Trophoblast cell (in vitro differentiated cells and primary cell): ENCODE results near the gene A3GALT2.

Experiments
- DNase-seq, 2 donors: peaks; one replicate each; pipeline ENCODE4 v3.0.0-alpha.2; 2016
- H2AFZ ChIP-seq: 2 replicates; pipeline ENCODE4 v1.6.1; 2013; ENCODE audit warnings: low read length, moderate library complexity, mild to moderate bottlenecking; ENCODE audit not compliant: insufficient read depth, poor library complexity
- H2AK5ac ChIP-seq: 2 replicates; pipeline ENCODE4 v1.6.1; 2013; ENCODE audit warnings: mild to moderate bottlenecking, low read length
- H2BK120ac ChIP-seq: 2 replicates; pipeline ENCODE4 v1.6.1; 2013; ENCODE audit warnings: low read length, mild to moderate bottlenecking, moderate library complexity; ENCODE audit not compliant: insufficient read depth, poor library complexity
- H2BK12ac ChIP-seq: 2 replicates; pipeline ENCODE4 v1.6.1; 2013; ENCODE audit warnings: mild to moderate bottlenecking, low read length, moderate library complexity
- H2BK5ac ChIP-seq: 2 replicates; pipeline ENCODE4 v1.6.1; 2013; ENCODE audit warnings: low read length, low read depth, moderate library complexity, mild to moderate bottlenecking; ENCODE audit not compliant: poor library complexity
- H3K14ac ChIP-seq: 2 replicates; pipeline ENCODE4 v1.6.1; 2013; ENCODE audit warnings: mild to moderate bottlenecking, low read length
- H3K18ac ChIP-seq: 2 replicates; pipeline ENCODE4 v1.6.1; 2013; ENCODE audit warnings: mild to moderate bottlenecking, low read length
- H3K23ac ChIP-seq: 2 replicates; pipeline ENCODE4 v1.6.1; 2013; ENCODE audit warnings: low read length
- H3K27ac ChIP-seq: 2 replicates; pipeline ENCODE4 v1.5.1; 2013; ENCODE audit warnings: low read depth, mild to moderate bottlenecking, inconsistent platforms, low read length, moderate library complexity
- H3K27me3 ChIP-seq: 2 replicates; pipeline ENCODE4 v1.6.1; 2013; ENCODE audit warnings: inconsistent platforms, mild to moderate bottlenecking, low read length, moderate library complexity; ENCODE audit not compliant: insufficient read depth
- H3K36me3 ChIP-seq, 2 experiments: 1 replicate in 1 of 2; 2 replicates in 1 of 2; pipeline ENCODE4 v1.6.1; 2013; ENCODE audit warnings: low read length in 2 of 2, mild to moderate bottlenecking in 2 of 2, moderate library complexity in 1 of 2; ENCODE audit not compliant: insufficient read depth in 2 of 2, control insufficient read depth in 1 of 2
- H3K4ac ChIP-seq: 2 replicates; pipeline ENCODE4 v1.6.1; 2013; ENCODE audit warnings: low read depth, mild to moderate bottlenecking, low read length, moderate library complexity
- H3K4me1 ChIP-seq, 2 experiments: 1 replicate in 1 of 2; 2 replicates in 1 of 2; pipeline ENCODE4 v1.6.1; 2013; ENCODE audit warnings: low read length in 2 of 2, mild to moderate bottlenecking in 2 of 2, moderate library complexity in 1 of 2; ENCODE audit not compliant: insufficient read depth in 2 of 2, control insufficient read depth in 1 of 2
- H3K4me2 ChIP-seq: 2 replicates; pipeline ENCODE4 v1.6.1; 2013; ENCODE audit warnings: inconsistent platforms, mild to moderate bottlenecking, low read length, moderate library complexity
- H3K4me3 ChIP-seq: 2 replicates; pipeline ENCODE4 v1.5.1; 2013; ENCODE audit warnings: mild to moderate bottlenecking, low read depth, low read length, inconsistent platforms
- H3K79me1 ChIP-seq: one replicate; pipeline ENCODE4 v1.6.1; 2013; ENCODE audit warnings: low read length
- H3K79me2 ChIP-seq: 2 replicates; pipeline ENCODE4 v1.6.1; 2013; ENCODE audit warnings: low read length, mild to moderate bottlenecking; ENCODE audit not compliant: control insufficient read depth, insufficient read depth, poor library complexity
- H3K9ac ChIP-seq: 2 replicates; pipeline ENCODE4 v1.6.1; 2013; ENCODE audit warnings: mild to moderate bottlenecking, low read length
- H3K9me3 ChIP-seq: 2 replicates; pipeline ENCODE4 v1.6.1; 2013; ENCODE audit warnings: low read depth, mild to moderate bottlenecking, control low read depth, inconsistent platforms, low read length; ENCODE audit not compliant: insufficient read depth
- H4K12ac ChIP-seq: 2 replicates; pipeline ENCODE4 v1.6.1; 2013; ENCODE audit warnings: low read depth, mild to moderate bottlenecking, low read length, moderate library complexity
- H4K8ac ChIP-seq: 2 replicates; pipeline ENCODE4 v1.6.1; 2013; ENCODE audit warnings: low read depth, mild to moderate bottlenecking, low read length, moderate library complexity
- H4K91ac ChIP-seq: one replicate; pipeline ENCODE4 v1.6.1; 2013; ENCODE audit warnings: low read depth, mild to moderate bottlenecking, low read length, moderate library complexity
- WGBS: extraction: QIAGEN DNeasy Blood & Tissue Kit; methylation state at CpG from one replicate; pipeline ENCODE4 v1.1.7; 2013; ENCODE audit warnings: missing lambda C conversion rate; ENCODE audit not compliant: insufficient read length, insufficient coverage; ENCODE audit errors: extremely low coverage; 5-methylcytosine and 5-hydroxymethylcytosine counted together

The A3GALT2 gene

GRCh38 chr1:33324677-33325575 is 4.0 kb upstream of the A3GALT2 start:
- Histone ChIP-seq H3K9me3 (peaks cover 3% of the 10 kb centered on the region), H4K8ac (no peak overlapping the region), H3K14ac (no peak overlapping the region), H4K12ac (no peak overlapping the region), H2BK12ac (no peak overlapping the region), H3K36me3 (peaks cover 52 to 70% of the 10 kb centered on the region in 2 experiments), H2AFZ (no peak overlapping the region), H2BK120ac (no peak overlapping the region), H3K79me1 (no peaks in the 10 kb centered on the region), H3K4ac (no peak overlapping the region), H3K23ac (no peak overlapping the region), H3K27ac (no peak overlapping the region), H3K9ac (no peak overlapping the region), H3K4me3 (no peak overlapping the region), H4K91ac (no peak overlapping the region), H2BK5ac (no peak overlapping the region), H3K79me2 (no peaks in the 10 kb centered on the region), H3K4me1 (no peaks in the 10 kb centered on the region), H2AK5ac (no peak overlapping the region), H3K27me3 (no peaks in the 10 kb centered on the region), H3K4me2 (no peak overlapping the region), H3K18ac (no peak overlapping the region)
- no peak for DNase-seq
- WGBS, result no CpG with 5 or more reads among the region's 22 CpGs

GRCh38 chr1:33323663-33324477 is 3.0 kb upstream of the A3GALT2 start:
- Histone ChIP-seq H3K9me3 (no peaks in the 10 kb centered on the region), H3K18ac (no peak overlapping the region), H3K4me3 (no peak overlapping the region), H3K79me2 (no peaks in the 10 kb centered on the region), H3K14ac (no peak overlapping the region), H3K27ac (no peak overlapping the region), H2AFZ (no peak overlapping the region), H2BK12ac (no peak overlapping the region), H2AK5ac (no peak overlapping the region), H3K79me1 (no peaks in the 10 kb centered on the region), H3K9ac (no peak overlapping the region), H3K4me2 (no peak overlapping the region), H2BK5ac (no peak overlapping the region), H2BK120ac (no peak overlapping the region), H3K27me3 (no peaks in the 10 kb centered on the region), H4K8ac (no peak overlapping the region), H4K91ac (no peak overlapping the region), H4K12ac (no peak overlapping the region), H3K23ac (no peak overlapping the region), H3K36me3 (peaks cover 46 to 61% of the 10 kb centered on the region in 2 experiments), H3K4ac (no peak overlapping the region), H3K4me1 (no peaks in the 10 kb centered on the region)
- WGBS, result no CpG with 5 or more reads among the region's 14 CpGs
- DNase-seq, result no peak

GRCh38 chr1:33322870-33323585 is 2.1 kb upstream of the A3GALT2 start:
- no peak overlapping the region for H4K12ac ChIP-seq
- no peak overlapping the region for H2BK12ac ChIP-seq
- no peak overlapping the region for H2AK5ac ChIP-seq
- H3K9me3 ChIP-seq, result no peaks in the 10 kb centered on the region
- H3K4me3 ChIP-seq, result no peak overlapping the region
- no peak overlapping the region for H4K91ac ChIP-seq
- H3K23ac ChIP-seq, result no peak overlapping the region
- no peaks in the 10 kb centered on the region for H3K79me1 ChIP-seq
- no peak overlapping the region for H2BK120ac ChIP-seq
- H3K14ac ChIP-seq, result no peak overlapping the region
- H3K27me3 ChIP-seq, result no peaks in the 10 kb centered on the region
- peaks cover 42 to 52% of the 10 kb centered on the region in 2 experiments for H3K36me3 ChIP-seq
- DNase-seq, result no peak
- no peak overlapping the region for H3K9ac ChIP-seq
- H3K4ac ChIP-seq, result no peak overlapping the region
- no CpG with 5 or more reads among the region's 10 CpGs for WGBS
- H2BK5ac ChIP-seq, result no peak overlapping the region
- no peak overlapping the region for H3K27ac ChIP-seq
- no peaks in the 10 kb centered on the region for H3K4me1 ChIP-seq
- H3K79me2 ChIP-seq, result no peaks in the 10 kb centered on the region
- H4K8ac ChIP-seq, result no peak overlapping the region
- H3K4me2 ChIP-seq, result no peak overlapping the region
- H3K18ac ChIP-seq, result no peak overlapping the region
- no peak overlapping the region for H2AFZ ChIP-seq

- no peaks in the 10 kb centered on the region for H3K9me3 ChIP-seq
- H3K79me1 ChIP-seq, result no peaks in the 10 kb centered on the region
- no peak overlapping the region for H2AK5ac ChIP-seq
- H4K12ac ChIP-seq, result no peak overlapping the region
- no peak overlapping the region for H3K18ac ChIP-seq
- no peaks in the 10 kb centered on the region for H3K27me3 ChIP-seq
- H3K14ac ChIP-seq, result no peak overlapping the region
- H3K4me2 ChIP-seq, result no peak overlapping the region
- no peak overlapping the region for H2BK5ac ChIP-seq
- H3K4me1 ChIP-seq, result no peaks in the 10 kb centered on the region
- no peak overlapping the region for H3K23ac ChIP-seq
- no peak overlapping the region for H3K4ac ChIP-seq
- no peak overlapping the region for H4K91ac ChIP-seq
- no CpG with 5 or more reads among the region's 6 CpGs for WGBS
- no peak for DNase-seq
- H3K4me3 ChIP-seq, result no peak overlapping the region
- H4K8ac ChIP-seq, result no peak overlapping the region
- no peak overlapping the region for H2BK120ac ChIP-seq
- no peak overlapping the region for H3K9ac ChIP-seq
- no peak overlapping the region for H2BK12ac ChIP-seq
- H3K36me3 ChIP-seq, result peaks cover 34 to 44% of the 10 kb centered on the region in 2 experiments
- H2AFZ ChIP-seq, result no peak overlapping the region
- no peak overlapping the region for H3K27ac ChIP-seq
- H3K79me2 ChIP-seq, result no peaks in the 10 kb centered on the region
Measured at GRCh38 chr1:33322109-33322508, 1.2 kb upstream of the A3GALT2 start.
